ENCODE measurements around the gene TNFSF8. TPM values are rescaled to one million over a fixed set of nuclear protein-coding genes. Genes with fewer than 3 reads are reported as not detected.

Gene TNFSF8
- total and polyA plus RNA-seq, 2 donors (not counting 3 experiments of a cell fraction or from before 2014, with no cell fraction given) = not detected

DNA sequence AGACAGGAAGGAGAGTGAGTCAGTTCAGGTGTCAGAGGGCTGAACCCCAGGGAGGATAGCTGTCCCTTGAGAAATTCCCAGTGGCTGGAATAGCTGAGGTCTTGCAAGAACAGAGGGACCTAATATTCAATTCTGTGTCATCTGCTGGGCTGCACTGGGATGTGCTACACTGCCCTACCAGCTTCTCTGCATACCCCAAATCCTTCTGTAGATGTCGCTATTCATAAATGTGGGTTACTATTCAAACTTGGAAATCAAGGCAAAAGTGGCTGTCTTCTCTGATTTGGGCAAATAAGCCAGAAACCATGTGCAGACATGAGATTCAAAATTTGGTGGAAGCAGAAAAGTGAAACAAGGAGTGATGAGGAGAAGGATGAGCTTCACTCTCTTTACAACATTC is 16.3 kb downstream of the TNFSF8 start:
- intact Hi-C loops (cut with micrococcal nuclease) = no loop called here
- POLR2A ChIA-PET = no interaction called here

More for the DNA sequence above, 16.3 kb downstream of the TNFSF8 start:
- H2AFZ ChIP-seq (ENCODE audit: low read depth, low read length) = no peak overlapping the region
- H4K20me1 ChIP-seq (replicated peaks; ENCODE audit: control insufficient read depth, extremely low read depth, insufficient read depth, low read length) = no peaks in the 10 kb centered on the region
- H3K27ac ChIP-seq (ENCODE audit: insufficient read depth, low read depth, low read length) = no peak overlapping the region
- H3K27me3 ChIP-seq (ENCODE audit: control insufficient read depth in 2 of 2, insufficient read depth in 2 of 2, low read length in 2 of 2) = peaks cover 3 to 11% of the 10 kb centered on the region in 2 experiments
- dilution Hi-C loops (cut with MboI; ENCODE audit: extremely low pct_ligation_motif_present, low sequenced_read_pairs) = no loop called here
- H3K4me3 ChIP-seq (replicated peaks in 1 of 3; ENCODE audit: insufficient read depth in 1 of 3, low read depth in 1 of 3, low read length in 3 of 3) = no peak overlapping the region
- no peaks in the 10 kb centered on the region for H3K9me3 ChIP-seq (replicated peaks; ENCODE audit: control insufficient read depth, insufficient read depth, low read length)
- H3K4me2 ChIP-seq (ENCODE audit: insufficient read depth, low read length) = no peak overlapping the region
- no peaks in the 10 kb centered on the region for H3K4me1 ChIP-seq (ENCODE audit: control insufficient read depth, extremely low read depth, insufficient read depth, low read length)
- H3K9me1 ChIP-seq (replicated peaks; ENCODE audit: control insufficient read depth, extremely low read depth, insufficient read depth, low read length) = no peaks in the 10 kb centered on the region
- BruUV-seq (replicated peaks) = no TSS peak
- no peaks in the 10 kb centered on the region for H3K36me3 ChIP-seq (ENCODE audit: control insufficient read depth in 2 of 2, extremely low read depth in 1 of 2, insufficient read depth in 2 of 2, low read length in 2 of 2)
- CTCF ChIA-PET = interaction anchor here (0.7 to 2.4 kb wide), 16 partner anchors 8 to 261 kb away, joined by 3 to 21 read pairs (median 4); partner anchors contain the start of gene TEX48
- no peaks in the 10 kb centered on the region for H3K79me2 ChIP-seq (ENCODE audit: control insufficient read depth, insufficient read depth, low read length)
- no peak overlapping the region for H3K9ac ChIP-seq (replicated peaks; ENCODE audit: extremely low read depth, insufficient read depth, low read length)
- TF ChIP-seq EZH2 (IDR thresholded peaks at IDR 0.05; ENCODE audit: borderline replicate concordance, low read depth, low read length, severe bottlenecking) = no peak
- TF ChIP-seq FOS (IDR thresholded peaks at IDR 0.05; ENCODE audit: borderline replicate concordance, insufficient read depth, low read length) = no peak
- TF ChIP-seq POLR2AphosphoS5 (IDR thresholded peaks at IDR 0.05; ENCODE audit: insufficient read depth, low read depth, low read length) = no peak
- TF ChIP-seq, protein P1, sequence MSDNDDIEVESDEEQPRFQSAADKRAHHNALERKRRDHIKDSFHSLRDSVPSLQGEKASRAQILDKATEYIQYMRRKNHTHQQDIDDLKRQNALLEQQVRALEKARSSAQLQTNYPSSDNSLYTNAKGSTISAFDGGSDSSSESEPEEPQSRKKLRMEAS (IDR thresholded peaks at IDR 0.05; ENCODE audit: insufficient read depth, insufficient read length) = no peak
- no peak for TF ChIP-seq MYC (IDR thresholded peaks at IDR 0.05; ENCODE audit: low read depth, low read length)
- no peak for TF ChIP-seq POLR2A (IDR thresholded peaks at IDR 0.05; ENCODE audit: low read depth, low read length)
- no peak for TF ChIP-seq JUN (IDR thresholded peaks at IDR 0.05; ENCODE audit: borderline replicate concordance, insufficient read depth, insufficient read length, low read depth)
- no peak for TF ChIP-seq GATA2 (IDR thresholded peaks at IDR 0.05; ENCODE audit: insufficient read depth, insufficient read length, low read depth, low read length)
- TF ChIP-seq, protein P2, sequence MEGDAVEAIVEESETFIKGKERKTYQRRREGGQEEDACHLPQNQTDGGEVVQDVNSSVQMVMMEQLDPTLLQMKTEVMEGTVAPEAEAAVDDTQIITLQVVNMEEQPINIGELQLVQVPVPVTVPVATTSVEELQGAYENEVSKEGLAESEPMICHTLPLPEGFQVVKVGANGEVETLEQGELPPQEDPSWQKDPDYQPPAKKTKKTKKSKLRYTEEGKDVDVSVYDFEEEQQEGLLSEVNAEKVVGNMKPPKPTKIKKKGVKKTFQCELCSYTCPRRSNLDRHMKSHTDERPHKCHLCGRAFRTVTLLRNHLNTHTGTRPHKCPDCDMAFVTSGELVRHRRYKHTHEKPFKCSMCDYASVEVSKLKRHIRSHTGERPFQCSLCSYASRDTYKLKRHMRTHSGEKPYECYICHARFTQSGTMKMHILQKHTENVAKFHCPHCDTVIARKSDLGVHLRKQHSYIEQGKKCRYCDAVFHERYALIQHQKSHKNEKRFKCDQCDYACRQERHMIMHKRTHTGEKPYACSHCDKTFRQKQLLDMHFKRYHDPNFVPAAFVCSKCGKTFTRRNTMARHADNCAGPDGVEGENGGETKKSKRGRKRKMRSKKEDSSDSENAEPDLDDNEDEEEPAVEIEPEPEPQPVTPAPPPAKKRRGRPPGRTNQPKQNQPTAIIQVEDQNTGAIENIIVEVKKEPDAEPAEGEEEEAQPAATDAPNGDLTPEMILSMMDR (IDR thresholded peaks at IDR 0.05; ENCODE audit: extremely low read depth in 1 of 2, insufficient read depth in 1 of 2, low read depth in 1 of 2, low read length in 2 of 2) = no peak
- FAIRE-seq (no peak), DNase-seq (ENCODE audit: low read depth, low spot score) (no peak)
